Natural killer cell (primary cell): ENCODE results near the gene TOP3B. TPM values are rescaled to one million over a fixed set of nuclear protein-coding genes. Genes with fewer than 3 reads are reported as not detected.
A peak's percentile ranks its signal among the peaks of the same experiment; 100 is the strongest.

ENCODE experiments used
- ATAC-seq, 3 donors: fragments of 150-1000 bp in 2 of 3; fragments of 200-7000 bp in 1 of 3; cut with Tn5 transposase; 1 replicate in 1 of 3; 2 replicates in 2 of 3; pipeline ENCODE4 v1.10.0; 2021; ENCODE audit warnings: mild to moderate bottlenecking in 2 of 3, moderate library complexity in 2 of 3
- DNase-seq, 2 donors: peaks; one replicate each; pipeline versions ENCODE4 v3.0.0 to v3.0.0-alpha.2; 2013 to 2021; ENCODE audit warnings: mixed read lengths in 1 of 2
- H3K27ac ChIP-seq: one replicate; pipeline ENCODE4 v1.5.1; 2013; ENCODE audit warnings: mild to moderate bottlenecking, low read length
- H3K27me3 ChIP-seq: one replicate; pipeline ENCODE4 v1.6.1; 2013; ENCODE audit warnings: low read length; ENCODE audit not compliant: control insufficient read depth, insufficient read depth
- H3K36me3 ChIP-seq: one replicate; pipeline ENCODE4 v1.6.1; 2013; ENCODE audit warnings: low read length; ENCODE audit not compliant: control insufficient read depth, insufficient read depth
- H3K4me1 ChIP-seq: one replicate; pipeline ENCODE4 v1.6.1; 2013; ENCODE audit warnings: low read length; ENCODE audit not compliant: control insufficient read depth, insufficient read depth
- H3K4me3 ChIP-seq: one replicate; pipeline ENCODE4 v1.5.1; 2013; ENCODE audit warnings: low read length
- H3K9me3 ChIP-seq: one replicate; pipeline ENCODE4 v1.6.1; 2013; ENCODE audit warnings: low read length; ENCODE audit not compliant: control insufficient read depth, insufficient read depth
- H3K27ac Mint-ChIP-seq, 2 donors: one replicate each; pipeline ENCODE4 v1.8.0; 2022; ENCODE audit warnings: mild to moderate bottlenecking in 2 of 2, mixed read lengths in 2 of 2, moderate library complexity in 1 of 2
- H3K27me3 Mint-ChIP-seq, 2 donors: one replicate each; pipeline ENCODE4 v1.8.0; 2022; ENCODE audit warnings: low read depth in 2 of 2, mixed read lengths in 2 of 2
- H3K36me3 Mint-ChIP-seq: one replicate; pipeline ENCODE4 v1.8.0; 2022; ENCODE audit warnings: mixed read lengths
- H3K4me1 Mint-ChIP-seq, 2 donors: one replicate each; pipeline ENCODE4 v1.8.0; 2022; ENCODE audit warnings: mixed read lengths in 2 of 2
- H3K4me3 Mint-ChIP-seq: one replicate; pipeline ENCODE4 v1.8.0; 2022; ENCODE audit warnings: mild to moderate bottlenecking, moderate library complexity, mixed read lengths
- H3K9me3 Mint-ChIP-seq, 2 donors: one replicate each; pipeline ENCODE4 v1.8.0; 2022; ENCODE audit warnings: mixed read lengths in 2 of 2
- WGBS: methylation state at CpG from one replicate; pipeline ENCODE4 v1.1.7; 2013; ENCODE audit warnings: missing lambda C conversion rate; ENCODE audit not compliant: insufficient coverage; 5-methylcytosine and 5-hydroxymethylcytosine counted together
- intact Hi-C: fragments of 100-400 bp; cut with micrococcal nuclease; formaldehyde crosslinking; loops from one replicate; pipeline ENCODE4 v1.14.2; 2022
- total RNA-seq, 4 donors: library from RNA; stranded (reverse); fragments of 120-200 nt in 1 of 4; gene quantifications; one replicate each; pipeline versions ENCODE4 v1.2.3 to v1.2.4, GENCODE V29; 2013 to 2022
- TF ChIP-seq, protein P1 (sequence below): fragments of 200-600 bp; IDR thresholded peaks from one replicate; pipeline ENCODE4 v1.8.0; 2022; ENCODE audit warnings: antibody characterized with exemption

Gene TOP3B
- total RNA-seq, 3 donors from 2014 or later (not counting 1 experiment from before 2014, with no cell fraction given) = 45.8 to 66.0 (median 62.7) TPM

GRCh38 chr22:21929253-21929652 is 53.3 kb downstream of the TOP3B start:
- Histone ChIP-seq H3K4me1 (no peaks in the 10 kb centered on the region), H3K27ac (no peak overlapping the region), H3K9me3 (no peaks in the 10 kb centered on the region), H3K36me3 (peaks cover 29% of the 10 kb centered on the region), H3K27me3 (no peaks in the 10 kb centered on the region), H3K4me3 (no peak overlapping the region)
- Mint-ChIP-seq H3K9me3 (no peaks in the 10 kb centered on the region), H3K36me3 (no peaks in the 10 kb centered on the region), H3K27ac (no peak overlapping the region), H3K27me3 (no peaks in the 10 kb centered on the region), H3K4me3 (no peak overlapping the region), H3K4me1 (no peaks in the 10 kb centered on the region)
- 96% methylated on average over 6 of the region's 6 CpGs for WGBS
- TF ChIP-seq, protein P1, sequence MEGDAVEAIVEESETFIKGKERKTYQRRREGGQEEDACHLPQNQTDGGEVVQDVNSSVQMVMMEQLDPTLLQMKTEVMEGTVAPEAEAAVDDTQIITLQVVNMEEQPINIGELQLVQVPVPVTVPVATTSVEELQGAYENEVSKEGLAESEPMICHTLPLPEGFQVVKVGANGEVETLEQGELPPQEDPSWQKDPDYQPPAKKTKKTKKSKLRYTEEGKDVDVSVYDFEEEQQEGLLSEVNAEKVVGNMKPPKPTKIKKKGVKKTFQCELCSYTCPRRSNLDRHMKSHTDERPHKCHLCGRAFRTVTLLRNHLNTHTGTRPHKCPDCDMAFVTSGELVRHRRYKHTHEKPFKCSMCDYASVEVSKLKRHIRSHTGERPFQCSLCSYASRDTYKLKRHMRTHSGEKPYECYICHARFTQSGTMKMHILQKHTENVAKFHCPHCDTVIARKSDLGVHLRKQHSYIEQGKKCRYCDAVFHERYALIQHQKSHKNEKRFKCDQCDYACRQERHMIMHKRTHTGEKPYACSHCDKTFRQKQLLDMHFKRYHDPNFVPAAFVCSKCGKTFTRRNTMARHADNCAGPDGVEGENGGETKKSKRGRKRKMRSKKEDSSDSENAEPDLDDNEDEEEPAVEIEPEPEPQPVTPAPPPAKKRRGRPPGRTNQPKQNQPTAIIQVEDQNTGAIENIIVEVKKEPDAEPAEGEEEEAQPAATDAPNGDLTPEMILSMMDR = no peak
- intact Hi-C loops = no loop called here
- ATAC-seq (no peak), DNase-seq (no peak)

- Mint-ChIP-seq H3K27ac (no peak overlapping the region), H3K9me3 (no peaks in the 10 kb centered on the region), H3K36me3 (no peaks in the 10 kb centered on the region), H3K27me3 (no peaks in the 10 kb centered on the region), H3K4me3 (no peak overlapping the region), H3K4me1 (no peaks in the 10 kb centered on the region)
- TF ChIP-seq, protein P1 = no peak
- no peak for ATAC-seq
- 87% methylated on average over 12 of the region's 12 CpGs for WGBS
- Histone ChIP-seq H3K27me3 (no peaks in the 10 kb centered on the region), H3K4me1 (no peaks in the 10 kb centered on the region), H3K27ac (no peak overlapping the region), H3K4me3 (no peak overlapping the region), H3K36me3 (peaks cover 23% of the 10 kb centered on the region), H3K9me3 (no peaks in the 10 kb centered on the region)
- DNase-seq = no peak
- intact Hi-C loops = no loop called here
These were observed 54.5 kb downstream of the TOP3B start for GRCh38 chr22:21928048-21928447.

DNA sequence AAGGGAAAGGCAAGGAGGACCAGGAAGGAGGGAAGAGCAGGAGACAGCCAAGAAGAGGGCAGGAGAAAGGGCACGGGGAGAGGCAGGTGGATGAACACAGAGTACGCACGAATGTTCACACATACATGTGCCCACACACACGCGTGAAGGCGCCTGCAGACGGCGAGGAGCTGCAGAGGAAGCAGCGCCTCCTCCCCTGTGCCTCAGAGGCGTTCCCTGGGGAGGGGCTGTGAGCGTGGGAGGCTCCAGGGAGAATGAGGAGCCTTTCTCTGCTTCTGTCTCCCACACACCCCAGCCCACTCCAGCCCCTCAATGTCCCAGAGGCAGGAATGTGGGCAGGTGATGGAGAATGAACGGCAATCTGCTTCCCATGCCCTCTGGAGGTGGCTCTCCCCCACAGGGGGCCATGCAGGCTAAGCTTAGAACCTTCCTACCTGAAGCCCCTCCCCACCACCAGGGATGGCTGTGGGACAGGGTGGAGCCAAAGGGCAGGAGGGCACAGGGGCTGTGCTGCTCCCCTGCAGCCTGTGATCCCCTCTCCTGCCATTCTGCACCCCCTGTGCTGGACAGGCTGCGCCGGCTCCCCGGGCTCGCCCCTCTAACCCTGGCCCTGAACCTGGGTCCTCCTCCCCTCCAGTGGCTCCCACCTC is 55.3 kb downstream of the TOP3B start:
- Mint-ChIP-seq H3K27ac (peak overlapping the region in 1 of 2 donors; percentile 45), H3K27me3 (no peaks in the 10 kb centered on the region), H3K4me1 (no peaks in the 10 kb centered on the region), H3K9me3 (no peaks in the 10 kb centered on the region), H3K36me3 (no peaks in the 10 kb centered on the region), H3K4me3 (no peak overlapping the region)
- no peak for ATAC-seq
- Histone ChIP-seq H3K27ac (no peak overlapping the region), H3K4me3 (no peak overlapping the region), H3K36me3 (peaks cover 16% of the 10 kb centered on the region), H3K4me1 (no peaks in the 10 kb centered on the region), H3K9me3 (no peaks in the 10 kb centered on the region), H3K27me3 (no peaks in the 10 kb centered on the region)
- DNase-seq = no peak
- 83% methylated on average over 16 of the region's 16 CpGs for WGBS
- intact Hi-C loops = no loop called here
- TF ChIP-seq, protein P1 = no peak

GRCh38 chr22:21926728-21927127 is 55.9 kb downstream of the TOP3B start:
- H3K36me3 Mint-ChIP-seq = no peaks in the 10 kb centered on the region
- H3K9me3 Mint-ChIP-seq = no peaks in the 10 kb centered on the region
- DNase-seq = no peak
- H3K36me3 ChIP-seq = peaks cover 14% of the 10 kb centered on the region
- no peak overlapping the region for H3K4me3 ChIP-seq
- no peaks in the 10 kb centered on the region for H3K4me1 ChIP-seq
- H3K27ac Mint-ChIP-seq = peak overlapping the region in 1 of 2 donors; percentile 45
- H3K4me1 Mint-ChIP-seq = no peaks in the 10 kb centered on the region
- intact Hi-C loops = no loop called here
- no peaks in the 10 kb centered on the region for H3K27me3 ChIP-seq
- no peak overlapping the region for H3K4me3 Mint-ChIP-seq
- H3K27ac ChIP-seq = no peak overlapping the region
- H3K9me3 ChIP-seq = no peaks in the 10 kb centered on the region
- no peaks in the 10 kb centered on the region for H3K27me3 Mint-ChIP-seq
- no peak for ATAC-seq
- WGBS = 93% methylated on average over 4 of the region's 4 CpGs
- TF ChIP-seq, protein P1 = no peak
